KMS-11 (cell line): Measurements from ENCODE around the gene ACHE.

Experiments
- H2AFZ ChIP-seq: fragments of 200-600 bp; sonication (generic); 2 replicates; pipeline ENCODE4 v1.6.1; 2016; ENCODE audit warnings: antibody characterized with exemption, mixed run types, low read depth
- H3K27ac ChIP-seq: fragments of 200-600 bp; sonication (generic); 2 replicates; pipeline ENCODE4 v1.6.1; 2016; ENCODE audit warnings: mild to moderate bottlenecking, mixed run types
- H3K27me3 ChIP-seq: fragments of 200-600 bp; sonication (generic); 2 replicates; pipeline ENCODE4 v1.6.1; 2017; ENCODE audit warnings: mild to moderate bottlenecking, low read depth, mixed run types, moderate library complexity; ENCODE audit not compliant: insufficient read depth
- H3K36me3 ChIP-seq: fragments of 200-600 bp; sonication (generic); 2 replicates; pipeline ENCODE4 v1.6.1; 2017; ENCODE audit warnings: mild to moderate bottlenecking, mixed run types; ENCODE audit not compliant: insufficient read depth
- H3K4me1 ChIP-seq: fragments of 200-600 bp; sonication (generic); 2 replicates; pipeline ENCODE4 v1.6.1; 2016; ENCODE audit warnings: mild to moderate bottlenecking, low read depth, mixed run types; ENCODE audit not compliant: poor library complexity, severe bottlenecking
- H3K4me2 ChIP-seq: fragments of 200-600 bp; sonication (generic); 2 replicates; pipeline ENCODE4 v1.7.0; 2016; ENCODE audit warnings: mild to moderate bottlenecking, mixed run types
- H3K4me3 ChIP-seq: fragments of 200-600 bp; sonication (generic); IDR thresholded peaks from 2 replicates; pipeline ENCODE4 v1.6.1; 2017; ENCODE audit warnings: low read depth, low read length, mixed read lengths; ENCODE audit not compliant: insufficient read depth
- H3K79me2 ChIP-seq: fragments of 200-600 bp; sonication (generic); 2 replicates; pipeline ENCODE4 v1.6.1; 2016; ENCODE audit warnings: low read depth, mixed run types; ENCODE audit not compliant: insufficient read depth
- H3K9ac ChIP-seq: fragments of 200-600 bp; sonication (generic); 2 replicates; pipeline ENCODE4 v1.6.1; 2016; ENCODE audit warnings: mild to moderate bottlenecking, mixed run types
- H4K20me1 ChIP-seq: fragments of 200-600 bp; sonication (generic); 2 replicates; pipeline ENCODE4 v1.6.1; 2016; ENCODE audit warnings: mild to moderate bottlenecking, mixed run types; ENCODE audit not compliant: insufficient read depth
- CTCF ChIP-seq: fragments of 200-600 bp; sonication (generic); conservative IDR thresholded peaks from 2 replicates; pipeline ENCODE4 v1.6.1; 2017; ENCODE audit warnings: low read depth, mild to moderate bottlenecking, antibody characterized with exemption, low read length, moderate library complexity, mixed read lengths

The ACHE gene

GRCh38 chr7:100878013-100878412 lies 17.7 kb downstream of the ACHE start:
- no peak overlapping the region for H3K9ac ChIP-seq

GRCh38 chr7:100875356-100875751 lies 20.3 kb downstream of the ACHE start:
- H3K27ac ChIP-seq: peak overlapping the region; percentile 83
- H4K20me1 ChIP-seq: no peaks in the 10 kb centered on the region; the same call in 1 of the 2 replicates
- peaks cover 21% of the 10 kb centered on the region for H3K4me1 ChIP-seq
- TF ChIP-seq CTCF: 0 out of 2 replicates have a peak, but pooled peaks have one; percentile 7
- H3K4me2 ChIP-seq: peak overlapping the region; percentile 93
- H3K36me3 ChIP-seq: no peaks in the 10 kb centered on the region; the same call in 1 of the 2 replicates
- peak overlapping the region; percentile 59 for H3K4me3 ChIP-seq
- peak overlapping the region; percentile 90 for H3K9ac ChIP-seq
- peaks cover 53% of the 10 kb centered on the region for H3K79me2 ChIP-seq
- peak overlapping the region; percentile 75 for H2AFZ ChIP-seq
- no peaks in the 10 kb centered on the region for H3K27me3 ChIP-seq

More at GRCh38 chr7:100878013-100878412, 17.7 kb downstream of the ACHE start:
- Histone ChIP-seq H3K79me2 (peaks cover 63% of the 10 kb centered on the region), H3K27me3 (no peaks in the 10 kb centered on the region), H3K4me1 (peaks cover 21% of the 10 kb centered on the region), H3K36me3 (no peaks in the 10 kb centered on the region; the same call in 1 of the 2 replicates), H2AFZ (no peak overlapping the region), H3K4me3 (no peak overlapping the region), H3K4me2 (no peak overlapping the region), H4K20me1 (no peaks in the 10 kb centered on the region; the same call in 1 of the 2 replicates), H3K27ac (no peak overlapping the region)
- TF ChIP-seq CTCF: no peak

- Histone ChIP-seq H3K36me3 (no peaks in the 10 kb centered on the region; the same call in 1 of the 2 replicates), H3K4me2 (peak within 1 kb of the TSS; percentile 93), H3K9ac (peak within 1 kb of the TSS; percentile 90), H2AFZ (peak within 1 kb of the TSS; percentile 92), H4K20me1 (no peaks in the 10 kb centered on the region; the same call in 1 of the 2 replicates), H3K4me1 (peaks cover 21% of the 10 kb centered on the region), H3K79me2 (peaks cover 48% of the 10 kb centered on the region), H3K4me3 (peak within 1 kb of the TSS; percentile 59), H3K27me3 (no peaks in the 10 kb centered on the region), H3K27ac (peak within 1 kb of the TSS; percentile 83)
- TF ChIP-seq CTCF: 0 out of 2 replicates have a peak, but pooled peaks have one; percentile 30
Observed at GRCh38 chr7:100874577-100875355, 20.9 kb downstream of the ACHE start, which contains the start of gene SRRT. Gene SRRT (plus strand): TSS chr7:100875103. CDS start chr7:100875591, 488 bp downstream.

- H3K9ac ChIP-seq: peak overlapping the region; percentile 90; the same call in 1 of the 2 replicates
- no peaks in the 10 kb centered on the region for H3K27me3 ChIP-seq
- peaks cover 21% of the 10 kb centered on the region for H3K4me1 ChIP-seq
- H4K20me1 ChIP-seq: no peaks in the 10 kb centered on the region; the same call in 1 of the 2 replicates
- no peaks in the 10 kb centered on the region; the same call in 1 of the 2 replicates for H3K36me3 ChIP-seq
- TF ChIP-seq CTCF: no peak
- H2AFZ ChIP-seq: peak overlapping the region; percentile 92
- peak overlapping the region; percentile 83; the same call in 1 of the 2 replicates for H3K27ac ChIP-seq
- peak overlapping the region; percentile 75 for H3K4me2 ChIP-seq
- H3K4me3 ChIP-seq: no peak overlapping the region
- peaks cover 42% of the 10 kb centered on the region for H3K79me2 ChIP-seq
Observed at GRCh38 chr7:100874300-100874576, 21.4 kb downstream of the ACHE start.
